Putamen (tissue), 1 donor: ENCODE data around the gene SEZ6L.

ENCODE experiments used
- DNase-seq: peaks from one replicate; pipeline ENCODE4 v3.0.0-alpha.2; 2016; ENCODE audit warnings: low spot score

SEZ6L gene

DNA sequence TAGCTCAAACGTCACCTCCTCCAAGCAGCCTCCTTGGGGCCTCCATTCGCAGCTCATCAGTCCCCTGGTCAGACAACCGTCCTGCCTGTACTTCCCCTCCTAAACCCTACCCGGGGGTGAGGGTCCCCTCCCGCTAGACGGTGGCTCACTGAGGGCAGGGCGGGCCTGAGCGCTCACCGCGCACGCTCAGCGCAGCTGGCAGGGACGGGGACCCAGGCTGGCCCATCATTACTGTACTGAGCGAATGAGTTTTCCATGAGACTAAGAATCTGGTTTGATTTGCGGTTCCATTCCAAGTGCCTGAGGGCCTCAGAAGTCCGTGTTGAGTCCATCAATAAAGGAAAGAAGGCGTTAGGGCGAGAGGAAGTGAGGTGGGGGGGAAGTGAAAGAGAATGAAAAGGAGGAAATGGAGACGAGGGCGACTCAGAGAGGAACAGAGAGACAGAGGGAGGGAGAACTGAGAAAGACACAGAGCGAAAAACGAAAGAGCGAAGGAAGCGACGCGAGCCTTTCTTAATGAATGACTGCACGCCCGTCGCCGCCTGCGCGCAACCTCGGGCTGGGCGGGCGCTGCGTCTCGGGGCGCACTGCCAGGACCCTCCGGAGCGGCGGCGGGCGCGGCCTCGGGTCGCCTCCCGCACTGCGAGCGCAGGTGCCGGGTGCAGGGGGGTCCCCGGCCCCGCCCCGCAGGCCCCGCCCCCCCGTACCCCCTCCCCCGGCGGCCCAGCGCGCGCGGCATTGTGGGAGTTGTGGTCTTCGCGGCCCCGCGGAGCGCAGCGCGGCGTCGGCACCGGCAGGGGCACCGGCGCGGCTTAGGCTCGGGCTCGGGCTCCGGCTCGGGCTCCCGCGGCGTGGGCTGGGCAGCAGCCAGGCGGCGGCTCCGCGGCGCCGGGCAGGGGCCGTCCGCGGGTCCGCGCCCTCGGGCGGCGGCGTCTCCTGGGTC is 259.5 kb downstream of the SEZ6L start, which contains the start of gene ASPHD2:
Gene ASPHD2, plus strand, starts transcription at position 746 of the 943 bp plus-strand sequence. CDS start 4,356 bp downstream, outside the sequence.
- DNase-seq = peak; percentile 70

DNA sequence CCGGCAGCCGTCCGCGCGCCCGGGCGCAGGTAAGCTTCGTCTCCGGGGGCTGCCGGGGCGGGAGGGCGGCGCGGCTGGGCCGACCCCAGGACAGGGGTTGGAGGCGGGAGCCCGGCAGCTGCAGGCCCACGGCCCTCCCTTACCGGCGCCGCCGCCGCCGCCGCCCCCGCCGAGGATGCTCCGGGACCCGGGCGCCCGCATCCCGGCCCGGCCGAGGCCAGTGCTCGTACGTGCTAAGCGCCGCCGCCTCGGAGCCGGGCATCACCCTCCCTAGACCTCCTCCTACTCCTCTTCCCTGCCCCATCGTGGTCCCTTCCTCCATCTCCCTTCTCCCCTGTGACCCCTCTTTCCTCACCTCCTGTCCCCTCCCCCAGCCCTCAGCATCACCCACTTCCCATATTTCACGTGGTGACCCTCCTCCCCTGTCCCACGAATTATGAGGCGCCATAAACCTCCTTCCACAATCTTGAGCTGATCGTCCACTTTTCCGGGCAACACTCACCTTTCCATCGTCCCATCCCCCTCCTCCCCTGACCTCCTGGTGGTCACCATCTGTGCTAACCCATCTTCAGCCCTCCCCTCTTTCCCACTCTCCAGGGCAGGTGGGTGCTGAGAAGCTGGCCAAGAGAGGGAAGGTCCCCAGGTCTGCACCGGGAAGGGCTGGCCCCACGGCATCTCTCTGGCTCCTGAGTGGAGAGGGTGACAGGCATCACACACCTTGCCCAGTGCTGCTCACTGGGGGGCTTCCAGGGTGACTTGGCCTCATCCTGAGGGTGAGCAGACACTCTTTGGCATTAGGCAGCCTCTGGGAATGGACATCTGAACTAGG is 260.4 kb downstream of the SEZ6L start:
- no peak for DNase-seq

DNA sequence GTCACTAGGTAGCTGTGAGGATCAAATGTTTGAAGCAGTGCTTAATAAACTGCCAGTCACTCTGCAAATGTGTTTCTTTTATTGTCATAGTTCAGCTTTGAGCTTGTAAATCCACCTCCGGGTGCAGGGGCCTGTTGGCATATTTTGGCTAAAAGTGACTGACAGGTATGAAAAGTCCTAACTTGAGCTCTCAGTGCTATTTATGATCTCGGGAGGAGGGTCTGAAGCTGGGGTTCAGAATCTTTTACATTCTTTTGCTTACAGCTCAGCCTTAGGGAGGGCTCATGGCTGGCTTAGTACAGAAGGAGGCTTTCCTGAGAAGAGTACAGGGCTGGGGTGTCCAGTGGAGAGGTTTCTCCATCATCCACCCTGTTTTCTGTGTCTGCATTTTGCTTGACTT is 261.3 kb downstream of the SEZ6L start:
- DNase-seq = no peak

DNA sequence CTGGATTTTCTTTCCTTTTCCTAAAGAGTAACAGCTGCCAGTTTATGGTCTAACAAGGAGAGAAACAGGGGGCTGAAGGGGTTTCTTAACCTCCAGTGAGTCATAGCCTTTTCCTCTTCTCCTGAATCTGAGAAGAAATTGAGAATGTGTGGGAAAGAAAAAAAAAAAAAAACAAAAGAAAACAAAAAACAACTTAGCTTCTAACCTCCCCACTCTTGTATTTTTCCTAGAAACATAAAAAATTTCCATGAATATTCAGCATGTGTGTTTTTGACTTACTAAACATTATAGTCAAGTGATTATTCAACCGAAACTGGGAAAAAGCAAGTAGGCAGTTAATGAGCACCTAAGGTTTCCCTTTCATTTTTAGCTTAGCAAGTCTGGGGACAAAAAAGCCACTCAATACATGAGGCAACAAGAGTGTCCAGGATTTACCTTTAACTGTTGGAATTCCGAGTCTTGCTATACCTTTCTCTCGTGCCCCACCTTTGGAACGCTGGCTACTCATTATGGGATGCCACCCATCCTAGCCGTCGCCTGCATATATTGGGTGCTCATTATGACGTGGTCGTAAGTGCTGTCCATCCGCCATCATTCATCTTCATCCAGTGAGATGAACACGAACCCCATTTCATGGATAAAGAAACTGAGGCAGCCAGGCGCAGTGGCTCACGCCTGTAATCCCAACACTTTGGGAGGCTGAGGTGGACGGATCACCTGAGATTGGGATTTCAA is 262.2 kb downstream of the SEZ6L start:
- no peak for DNase-seq

DNA sequence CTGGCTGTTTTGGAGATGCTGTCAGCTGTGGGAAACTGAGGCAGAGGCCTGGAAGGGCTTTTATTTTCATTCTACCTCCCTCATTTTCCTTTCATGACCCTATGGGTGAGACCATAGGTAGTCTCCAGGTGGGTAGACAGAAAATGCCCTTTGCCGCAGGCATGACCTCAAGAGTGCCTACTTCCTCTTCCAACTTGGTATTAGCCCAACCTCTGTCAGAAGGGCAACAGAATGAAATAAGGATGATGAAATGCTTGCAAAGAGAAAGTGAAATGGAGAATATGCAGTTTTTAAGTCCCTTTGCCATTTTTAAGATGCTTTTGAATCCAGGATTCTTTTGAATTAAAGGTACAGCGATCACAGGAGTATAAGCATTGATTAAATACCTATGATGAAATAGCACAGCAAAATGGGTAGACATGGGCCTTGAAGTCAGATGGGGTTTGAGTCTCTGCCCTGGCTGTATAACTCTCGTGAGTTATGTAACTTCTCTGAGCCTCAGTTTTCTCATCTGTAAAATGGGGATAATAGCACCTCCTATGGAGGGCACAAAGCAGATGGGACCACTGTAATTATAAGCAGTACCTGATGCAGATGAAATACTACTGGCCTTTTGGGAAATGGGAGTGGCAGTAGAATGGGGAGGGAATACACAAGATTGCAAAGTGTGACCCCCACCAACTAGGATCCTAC is 263.5 kb downstream of the SEZ6L start:
- no peak for DNase-seq
